ENCODE data around the gene SERPINA10. TPM values are rescaled to one million over a fixed set of nuclear protein-coding genes. Genes with fewer than 3 reads are reported as not detected.
"Not testable (repeated sequence)": the region's sequence is repeated elsewhere in the genome, so short reads cannot be mapped to it uniquely, and the experiment has no call there.

SERPINA10 gene
- total and polyA plus RNA-seq, 12 donors = 0.13 TPM; not detected in 11

DNA sequence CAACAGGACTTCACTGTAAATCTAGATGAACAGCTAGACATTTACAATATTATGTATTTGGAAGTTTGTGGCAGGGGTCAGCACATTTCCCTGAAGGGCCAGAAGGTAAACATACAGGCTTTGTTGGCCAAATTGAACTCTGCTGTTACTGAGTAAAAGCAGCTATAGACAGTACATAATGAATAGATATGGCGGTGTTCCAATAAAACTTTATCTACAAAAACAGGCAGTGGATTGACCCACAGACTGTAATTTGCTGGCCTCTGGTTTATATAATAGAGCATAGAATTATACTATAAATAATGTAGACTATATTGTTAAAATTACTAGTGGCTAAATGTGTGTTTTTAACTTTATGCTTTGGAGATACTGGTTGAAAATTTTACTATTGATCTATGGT lies 25.7 kb downstream of the SERPINA10 start:
- DNase-seq = no peak
- Histone ChIP-seq H3K4me1 (replicated peaks in 1 of 2) (no peaks in the 10 kb centered on the region), H3K4me3 (no peak overlapping the region), H3K27ac (no peak overlapping the region), H3K27me3 (no peaks in the 10 kb centered on the region), H3K36me3 (replicated peaks in 1 of 2) (no peaks in the 10 kb centered on the region), H3K9me3 (replicated peaks in 1 of 3) (no peaks in the 10 kb centered on the region)
- intact Hi-C loops (cut with DNase I) = no loop called here
- WGBS, 4 donors = 85 to 89% (median 88%) methylated on average over 1 of the region's 1 CpG
- no peak for TF ChIP-seq POLR2A (IDR thresholded peaks at IDR 0.05)
- TF ChIP-seq, protein P1, sequence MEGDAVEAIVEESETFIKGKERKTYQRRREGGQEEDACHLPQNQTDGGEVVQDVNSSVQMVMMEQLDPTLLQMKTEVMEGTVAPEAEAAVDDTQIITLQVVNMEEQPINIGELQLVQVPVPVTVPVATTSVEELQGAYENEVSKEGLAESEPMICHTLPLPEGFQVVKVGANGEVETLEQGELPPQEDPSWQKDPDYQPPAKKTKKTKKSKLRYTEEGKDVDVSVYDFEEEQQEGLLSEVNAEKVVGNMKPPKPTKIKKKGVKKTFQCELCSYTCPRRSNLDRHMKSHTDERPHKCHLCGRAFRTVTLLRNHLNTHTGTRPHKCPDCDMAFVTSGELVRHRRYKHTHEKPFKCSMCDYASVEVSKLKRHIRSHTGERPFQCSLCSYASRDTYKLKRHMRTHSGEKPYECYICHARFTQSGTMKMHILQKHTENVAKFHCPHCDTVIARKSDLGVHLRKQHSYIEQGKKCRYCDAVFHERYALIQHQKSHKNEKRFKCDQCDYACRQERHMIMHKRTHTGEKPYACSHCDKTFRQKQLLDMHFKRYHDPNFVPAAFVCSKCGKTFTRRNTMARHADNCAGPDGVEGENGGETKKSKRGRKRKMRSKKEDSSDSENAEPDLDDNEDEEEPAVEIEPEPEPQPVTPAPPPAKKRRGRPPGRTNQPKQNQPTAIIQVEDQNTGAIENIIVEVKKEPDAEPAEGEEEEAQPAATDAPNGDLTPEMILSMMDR (IDR thresholded peaks at IDR 0.05) = no peak

DNA sequence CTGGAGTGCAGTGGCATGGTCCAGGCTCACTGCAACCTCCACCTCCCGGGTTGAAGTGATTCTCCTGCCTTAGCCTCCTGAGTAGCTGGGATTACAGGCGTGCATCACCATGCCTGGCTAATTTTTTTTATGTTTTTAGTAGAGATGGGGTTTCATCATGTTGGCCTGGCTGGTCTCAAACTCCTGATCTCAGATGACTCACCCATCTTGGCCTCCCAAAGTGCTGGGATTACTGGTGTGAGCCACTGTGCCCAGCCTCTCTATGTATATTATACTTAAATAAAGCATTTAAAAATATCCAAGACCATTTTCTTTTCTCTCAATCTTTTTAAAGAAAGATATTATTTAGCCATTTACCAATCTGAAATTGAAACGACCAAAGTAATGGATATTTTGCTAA lies 28.9 kb downstream of the SERPINA10 start:
- intact Hi-C loops (cut with DNase I); H3K4me3 ChIP-seq; H3K27me3 ChIP-seq; H3K9me3 ChIP-seq (replicated peaks in 1 of 3); DNase-seq; H3K27ac ChIP-seq; H3K36me3 ChIP-seq (replicated peaks in 1 of 2); H3K4me1 ChIP-seq (replicated peaks in 1 of 2): not testable (repeated sequence)
- WGBS, 4 donors = 55 to 85% (median 69%) methylated on average over 3 of the region's 3 CpGs

DNA sequence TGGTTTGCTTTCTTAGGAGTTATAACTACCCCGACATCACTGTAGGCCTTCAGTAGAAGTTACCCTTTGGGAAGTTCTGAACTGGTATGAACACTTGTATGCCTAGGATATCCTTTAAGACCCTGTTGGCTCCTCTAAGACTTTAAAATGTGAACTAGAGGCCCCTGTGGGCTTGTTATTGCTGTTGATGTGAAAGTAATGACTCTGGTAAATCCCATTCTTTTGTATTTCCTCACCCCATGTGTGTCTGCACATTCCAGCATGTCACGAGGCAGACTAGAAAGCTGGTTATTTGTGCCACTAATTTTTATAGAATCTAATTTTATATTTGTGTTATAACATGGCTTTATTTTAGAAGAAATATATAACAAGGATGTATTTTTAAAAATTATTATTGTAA lies 48.9 kb downstream of the SERPINA10 start:
- Histone ChIP-seq H3K9me3 (replicated peaks in 1 of 3) (no peaks in the 10 kb centered on the region), H3K27me3 (no peaks in the 10 kb centered on the region), H3K4me1 (replicated peaks in 1 of 2) (no peaks in the 10 kb centered on the region), H3K36me3 (replicated peaks in 1 of 2) (no peaks in the 10 kb centered on the region), H3K4me3 (no peak overlapping the region), H3K27ac (no peak overlapping the region)
- intact Hi-C loops (cut with DNase I) = no loop called here
- TF ChIP-seq, protein P1 (IDR thresholded peaks at IDR 0.05) = no peak
- TF ChIP-seq POLR2A (IDR thresholded peaks at IDR 0.05) = no peak
- 77 to 90% (median 86%) methylated on average over 2 of the region's 2 CpGs for WGBS, 4 donors
- DNase-seq = no peak

DNA sequence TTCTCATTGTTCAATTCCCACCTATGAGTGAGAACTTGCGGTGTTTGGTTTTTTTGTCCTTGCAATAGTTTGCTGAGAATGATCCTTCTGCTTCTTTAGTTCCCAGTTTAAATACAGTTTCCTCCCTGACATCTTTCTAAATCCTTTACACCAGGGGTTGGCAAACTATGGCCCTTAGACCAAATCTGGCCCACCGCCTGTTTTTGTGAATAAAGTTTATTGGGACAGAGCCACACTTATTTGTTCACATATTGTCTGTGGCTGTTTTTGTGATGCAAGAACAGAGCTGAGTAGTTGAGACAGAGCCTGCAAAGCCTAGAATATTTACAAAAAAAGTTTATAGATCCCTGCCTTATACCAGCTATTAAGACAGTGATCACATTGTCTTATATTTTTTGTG lies 53.7 kb downstream of the SERPINA10 start:
- H3K27me3 ChIP-seq = no peaks in the 10 kb centered on the region
- no peak overlapping the region for H3K4me3 ChIP-seq
- H3K4me1 ChIP-seq (replicated peaks in 1 of 2) = no peaks in the 10 kb centered on the region
- TF ChIP-seq, protein P1 (IDR thresholded peaks at IDR 0.05) = no peak
- TF ChIP-seq POLR2A (IDR thresholded peaks at IDR 0.05) = no peak
- DNase-seq = no peak
- intact Hi-C loops (cut with DNase I) = no loop called here
- H3K9me3 ChIP-seq (replicated peaks in 1 of 3) = no peaks in the 10 kb centered on the region
- no peaks in the 10 kb centered on the region for H3K36me3 ChIP-seq (replicated peaks in 1 of 2)
- H3K27ac ChIP-seq = no peak overlapping the region
- WGBS, 4 donors = 84 to 90% (median 88%) methylated on average over 2 of the region's 2 CpGs

DNA sequence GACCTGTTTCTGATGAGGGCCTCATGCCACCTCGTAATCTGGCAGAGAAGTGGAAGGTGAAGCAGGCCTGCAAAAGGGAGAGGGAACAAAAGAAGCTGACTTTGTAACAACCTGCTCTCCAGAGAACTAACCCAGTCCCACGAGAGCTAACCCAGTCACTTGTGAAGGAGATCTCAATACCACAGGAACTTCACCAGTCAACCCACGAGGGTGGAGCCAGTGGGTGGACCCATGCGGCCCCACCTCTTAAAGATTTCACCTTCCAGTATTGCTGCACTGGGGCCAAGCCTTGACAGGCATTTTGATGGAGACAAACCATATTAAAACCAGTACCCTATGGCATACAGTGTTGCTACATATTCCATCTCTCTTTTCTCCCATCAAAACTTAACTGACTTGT lies 55.1 kb downstream of the SERPINA10 start:
- Histone ChIP-seq H3K4me1 (replicated peaks in 1 of 2) (no peaks in the 10 kb centered on the region), H3K36me3 (replicated peaks in 1 of 2) (no peaks in the 10 kb centered on the region), H3K27me3 (no peaks in the 10 kb centered on the region), H3K9me3 (replicated peaks in 1 of 3) (no peaks in the 10 kb centered on the region), H3K4me3 (no peak overlapping the region), H3K27ac (no peak overlapping the region)
- WGBS, 4 donors = 67 to 85% (median 79%) methylated on average over 4 of the region's 4 CpGs
- intact Hi-C loops (cut with DNase I) = no loop called here
- no peak for DNase-seq
- TF ChIP-seq, protein P1 (IDR thresholded peaks at IDR 0.05) = no peak
- no peak for TF ChIP-seq POLR2A (IDR thresholded peaks at IDR 0.05)
